Gastrocnemius medialis (tissue), 4 donors: ENCODE measurements around the gene SUPT3H. TPM values are rescaled to one million over a fixed set of nuclear protein-coding genes. Genes with fewer than 3 reads are reported as not detected.

ENCODE experiments used
- ATAC-seq, 2 donors: fragments of 150-250 bp; one replicate each; pipeline ENCODE4 v1.9.1; 2016
- DNase-seq, 2 donors: peaks; one replicate each; pipeline ENCODE4 v3.0.0-alpha.2; 2019
- H3K27ac ChIP-seq, 4 donors: fragments of 200-600 bp; sonication (generic); 1 replicate in 1 of 4; 2 replicates in 3 of 4; pipeline ENCODE4 v1.5.1; 2016 to 2018; ENCODE audit warnings: mild to moderate bottlenecking in 2 of 4, moderate library complexity in 1 of 4
- H3K27me3 ChIP-seq, 3 donors: fragments of 200-600 bp; sonication (generic) in 2 of 3; 1 replicate in 1 of 3; 2 replicates in 2 of 3; pipeline versions ENCODE4 v1.5.1 to v1.6.0; 2016 to 2019; ENCODE audit warnings: mild to moderate bottlenecking in 1 of 3, moderate library complexity in 1 of 3
- H3K36me3 ChIP-seq, 2 donors: fragments of 200-600 bp; sonication (generic) in 1 of 2; one replicate each; pipeline ENCODE4 v1.5.1; 2017 to 2018
- H3K4me1 ChIP-seq, 2 donors: fragments of 200-600 bp; sonication (generic) in 1 of 2; one replicate each; pipeline ENCODE4 v1.5.1; 2016 to 2017; ENCODE audit warnings: mild to moderate bottlenecking in 2 of 2
- H3K4me3 ChIP-seq, 4 donors: fragments of 200-600 bp; sonication (generic) in 3 of 4; 1 replicate in 1 of 4; 2 replicates in 3 of 4; pipeline ENCODE4 v1.5.1; 2016 to 2019; ENCODE audit warnings: mild to moderate bottlenecking in 2 of 4
- H3K9me3 ChIP-seq, 3 donors: fragments of 200-600 bp; sonication (generic) in 2 of 3; 1 replicate in 1 of 3; 2 replicates in 2 of 3; pipeline ENCODE4 v1.5.1; 2016 to 2019
- POLR2A ChIP-seq, 2 donors: fragments of 450-650 bp; IDR thresholded peaks; one replicate each; pipeline ENCODE4 v1.6.1; 2017; ENCODE audit warnings: antibody characterized with exemption in 2 of 2, mild to moderate bottlenecking in 2 of 2, moderate library complexity in 2 of 2
- in situ Hi-C, 4 donors: fragments of 200-750 bp; cut with MboI; loops; one replicate each; pipeline versions ENCODE4 v1.15.0 to v1.8.0; 2017; ENCODE audit warnings: low sequenced_read_pairs in 4 of 4
- intact Hi-C: fragments of 100-400 bp; cut with DNase I; formaldehyde crosslinking; loops from one replicate; pipeline ENCODE4 v1.15.1; 2023; ENCODE audit warnings: low total_unique reads
- total RNA-seq, 4 donors: library from RNA; depleted of rRNA; stranded (reverse); fragments of >200 nt; gene quantifications; one replicate each; pipeline versions ENCODE4 v1.1.0 to v1.2.3, GENCODE V29; 2016
- TF ChIP-seq, protein P1 (sequence below), 5 experiments: fragments of 450-650 bp in 3 of 5; fragments of 200-600 bp in 2 of 5; sonication (generic) in 2 of 5; IDR thresholded peaks in 4 of 5; conservative IDR thresholded peaks in 1 of 5; 1 replicate in 4 of 5; 2 replicates in 1 of 5; pipeline ENCODE4 v1.5.1; 2016 to 2019; ENCODE audit warnings: antibody characterized with exemption in 5 of 5, mild to moderate bottlenecking in 3 of 5, moderate library complexity in 3 of 5

Gene SUPT3H
- 1 to 10 TPM; 1.5 to 9.0 (median 4.2) TPM for total RNA-seq

DNA sequence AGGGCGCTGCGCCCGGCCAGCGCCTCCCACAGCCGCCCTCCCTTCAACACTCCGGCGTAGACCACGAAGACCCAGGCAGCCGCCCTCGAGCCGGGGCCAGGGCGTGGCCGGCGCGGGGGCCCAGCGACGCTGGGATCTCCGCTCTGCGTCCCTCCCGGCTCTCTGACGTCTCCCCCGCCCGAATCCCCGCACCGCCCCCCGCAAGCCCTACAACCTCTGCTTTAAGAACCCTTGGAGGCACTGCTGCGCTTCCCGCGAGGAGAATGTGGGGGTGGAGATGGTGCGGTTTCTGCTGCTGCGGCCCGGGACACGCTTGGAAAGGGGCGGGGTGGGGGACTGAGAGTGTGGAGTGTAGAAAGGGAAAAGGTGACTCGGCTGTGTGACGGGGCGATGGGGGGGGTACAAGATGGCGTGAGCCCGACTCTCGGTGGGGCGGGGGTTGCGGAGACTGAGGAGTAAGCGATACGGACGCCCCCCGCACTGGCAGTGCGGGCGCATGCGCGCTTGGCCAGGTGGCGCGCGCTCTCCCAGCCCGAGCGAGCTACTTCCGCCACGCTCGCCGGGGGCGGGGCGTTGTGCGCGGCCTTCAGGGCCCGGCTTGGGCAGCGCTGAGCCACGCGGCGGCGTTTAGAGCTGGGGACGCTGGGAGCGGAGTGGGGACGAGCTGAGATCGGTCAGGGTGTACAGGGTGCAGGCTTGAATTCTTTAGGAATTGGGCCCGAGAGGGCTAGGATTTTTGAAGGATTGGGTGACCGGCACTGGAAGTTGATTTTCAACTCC, at the start of gene SUPT3H:
TSS of gene SUPT3H (minus strand) at position 381 of the 780 bp plus-strand sequence.
- intact Hi-C loops (loop anchor here (2.0 kb wide), 3 partner anchors 43 to 723 kb away; no protein-coding TSS in a partner anchor), in situ Hi-C loops (no loop called here)
- Histone ChIP-seq H3K4me1 (peaks cover 12 to 16% of the 10 kb centered on the region in 2 donors), H3K36me3 (no peaks in the 10 kb centered on the region), H3K9me3 (no peaks in the 10 kb centered on the region), H3K27me3 (no peaks in the 10 kb centered on the region), H3K27ac (peak within 1 kb of the TSS; percentile 97 to 99 (median 98)), H3K4me3 (peak within 1 kb of the TSS; percentile 93 to 95 (median 94))
- TF ChIP-seq, protein P1, sequence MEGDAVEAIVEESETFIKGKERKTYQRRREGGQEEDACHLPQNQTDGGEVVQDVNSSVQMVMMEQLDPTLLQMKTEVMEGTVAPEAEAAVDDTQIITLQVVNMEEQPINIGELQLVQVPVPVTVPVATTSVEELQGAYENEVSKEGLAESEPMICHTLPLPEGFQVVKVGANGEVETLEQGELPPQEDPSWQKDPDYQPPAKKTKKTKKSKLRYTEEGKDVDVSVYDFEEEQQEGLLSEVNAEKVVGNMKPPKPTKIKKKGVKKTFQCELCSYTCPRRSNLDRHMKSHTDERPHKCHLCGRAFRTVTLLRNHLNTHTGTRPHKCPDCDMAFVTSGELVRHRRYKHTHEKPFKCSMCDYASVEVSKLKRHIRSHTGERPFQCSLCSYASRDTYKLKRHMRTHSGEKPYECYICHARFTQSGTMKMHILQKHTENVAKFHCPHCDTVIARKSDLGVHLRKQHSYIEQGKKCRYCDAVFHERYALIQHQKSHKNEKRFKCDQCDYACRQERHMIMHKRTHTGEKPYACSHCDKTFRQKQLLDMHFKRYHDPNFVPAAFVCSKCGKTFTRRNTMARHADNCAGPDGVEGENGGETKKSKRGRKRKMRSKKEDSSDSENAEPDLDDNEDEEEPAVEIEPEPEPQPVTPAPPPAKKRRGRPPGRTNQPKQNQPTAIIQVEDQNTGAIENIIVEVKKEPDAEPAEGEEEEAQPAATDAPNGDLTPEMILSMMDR (IDR thresholded peaks at IDR 0.05 in 4 of 5, conservative IDR thresholded peaks at IDR 0.05 in 1 of 5), result peak in 3 of 5 experiments; percentile 17 to 36 (median 30)
- TF ChIP-seq POLR2A (IDR thresholded peaks at IDR 0.05), result peak; percentile 76 to 79
- ATAC-seq (peak; percentile 85 to 90), DNase-seq (peak; percentile 74 to 86)

GRCh38 chr6:45426251-45426650, 48.5 kb upstream of the SUPT3H start:
- Histone ChIP-seq H3K27me3 (peaks cover 19 to 26% (median 25%) of the 10 kb centered on the region in 3 donors), H3K9me3 (no peaks in the 10 kb centered on the region), H3K36me3 (no peaks in the 10 kb centered on the region), H3K27ac (no peak overlapping the region), H3K4me3 (no peak overlapping the region), H3K4me1 (peaks cover 5 to 15% of the 10 kb centered on the region in 2 donors)
- DNase-seq, result no peak
- no peak for TF ChIP-seq POLR2A (IDR thresholded peaks at IDR 0.05)
- TF ChIP-seq, protein P1 (IDR thresholded peaks at IDR 0.05 in 4 of 5, conservative IDR thresholded peaks at IDR 0.05 in 1 of 5), result no peak
- ATAC-seq, result no peak
- in situ Hi-C loops (loop anchor here in 1 of 4 donors (10.0 kb wide), 1 partner anchor 289 kb away; no protein-coding TSS in a partner anchor), intact Hi-C loops (no loop called here)

- Histone ChIP-seq H3K4me3 (peak overlapping the region in 3 of 4 donors; percentile 63 to 75 (median 66)), H3K27me3 (peaks cover 37 to 44% (median 43%) of the 10 kb centered on the region in 3 donors), H3K27ac (peak overlapping the region in 2 of 4 donors; percentile 19 to 56), H3K4me1 (peaks cover 16 to 28% of the 10 kb centered on the region in 2 donors), H3K36me3 (no peaks in the 10 kb centered on the region), H3K9me3 (no peaks in the 10 kb centered on the region)
- DNase-seq (no peak), ATAC-seq (no peak)
- TF ChIP-seq, protein P1 (IDR thresholded peaks at IDR 0.05 in 4 of 5, conservative IDR thresholded peaks at IDR 0.05 in 1 of 5), result no peak
- no peak for TF ChIP-seq POLR2A (IDR thresholded peaks at IDR 0.05)
- in situ Hi-C loops (loop anchor here in 3 of 4 donors (10.0 to 25.0 kb wide), 3 partner anchors 288 to 762 kb away; no protein-coding TSS in a partner anchor), intact Hi-C loops (loop anchor here (5.0 kb wide), 1 partner anchor 498 kb away; no protein-coding TSS in a partner anchor)
These were observed 46.7 kb upstream of the SUPT3H start for GRCh38 chr6:45424451-45424861.

DNA sequence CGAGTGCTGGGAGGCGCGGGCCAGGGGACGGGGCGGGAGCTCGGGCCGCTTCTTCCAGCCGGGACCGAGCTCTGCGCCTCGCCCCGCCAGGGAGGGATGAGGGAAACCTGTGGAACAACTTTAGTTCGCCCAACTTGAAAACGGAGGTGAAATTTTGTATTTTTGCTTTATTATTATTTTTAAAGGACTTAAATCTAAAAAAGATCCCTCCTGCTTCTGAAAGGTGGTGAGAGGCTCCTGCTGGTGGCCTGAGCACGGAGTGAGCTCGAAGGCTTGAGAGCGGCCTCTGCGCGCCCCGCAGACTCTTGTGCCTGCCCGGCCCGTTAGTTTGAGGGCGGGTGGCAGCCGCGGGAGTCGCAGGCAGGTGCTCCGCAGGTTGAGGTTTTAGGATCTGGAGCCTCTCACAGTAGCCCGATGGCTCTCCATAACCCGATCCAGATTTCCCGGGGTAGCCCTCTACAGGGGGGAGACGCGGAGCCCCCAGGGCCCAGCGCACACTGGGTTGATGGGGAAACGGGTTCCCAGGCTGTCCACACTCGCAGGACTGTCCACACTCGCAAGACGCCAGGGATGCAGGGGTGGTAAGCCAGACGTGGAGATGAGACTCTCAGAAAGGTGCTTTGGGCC, 46.2 kb upstream of the SUPT3H start:
- TF ChIP-seq POLR2A (IDR thresholded peaks at IDR 0.05), result no peak
- TF ChIP-seq, protein P1 (IDR thresholded peaks at IDR 0.05 in 4 of 5, conservative IDR thresholded peaks at IDR 0.05 in 1 of 5), result no peak
- Histone ChIP-seq H3K9me3 (no peaks in the 10 kb centered on the region), H3K27me3 (peaks cover 42 to 49% (median 48%) of the 10 kb centered on the region in 3 donors), H3K4me3 (peak overlapping the region; percentile 61 to 75 (median 64)), H3K36me3 (no peaks in the 10 kb centered on the region), H3K4me1 (peaks cover 16 to 32% of the 10 kb centered on the region in 2 donors), H3K27ac (peak overlapping the region; percentile 19 to 60 (median 58))
- in situ Hi-C loops (loop anchor here in 3 of 4 donors (10.0 to 25.0 kb wide), 3 partner anchors 288 to 762 kb away; no protein-coding TSS in a partner anchor), intact Hi-C loops (loop anchor here (2.0 to 5.0 kb wide), 2 partner anchors 291 to 498 kb away; no protein-coding TSS in a partner anchor)
- ATAC-seq (no peak), DNase-seq (no peak)
